H1 (cell line): ENCODE data around the gene TPRKB. TPM values are rescaled to one million over a fixed set of nuclear protein-coding genes. Genes with fewer than 3 reads are reported as not detected.

Source experiments
- CTCF ChIA-PET: fragments of 300-600 bp; sonication (Branson Sonifier 250); formaldehyde crosslinking; loops from one replicate; lab custom pipeline; 2021; ENCODE audit not compliant: partially characterized antibody; lab: Charles Lee
- POLR2A ChIA-PET: fragments of 300-600 bp; sonication (Branson Sonifier 250); formaldehyde crosslinking; loops from one replicate; lab custom pipeline; 2021; ENCODE audit warnings: inconsistent platforms; ENCODE audit not compliant: partially characterized antibody; lab: Charles Lee
- DNase-seq, 2 experiments: peaks; one replicate each; pipeline versions ENCODE4 v3.0.0 to v3.0.0-alpha.2; 2010 to 2022; ENCODE audit warnings: low spot score in 2 of 2, low read depth in 1 of 2, mixed read lengths in 1 of 2
- FAIRE-seq: peaks from 2 replicates; lab custom pipeline; 2011; peaks lifted over from hg19 to GRCh38; lab: Jason Lieb, UNC
- H2AFZ ChIP-seq: 2 replicates; pipeline ENCODE4 v1.8.1; 2012; ENCODE audit warnings: low read length, inconsistent platforms
- H2AK5ac ChIP-seq: 2 replicates; pipeline ENCODE4 v1.6.1; 2013; ENCODE audit warnings: low read depth, low read length
- H2BK120ac ChIP-seq: replicated peaks from 2 replicates; pipeline ENCODE3; 2013; ENCODE audit warnings: low read depth, low read length, inconsistent platforms
- H2BK12ac ChIP-seq: 2 replicates; pipeline ENCODE4 v1.6.1; 2013; ENCODE audit warnings: low read depth, low read length
- H2BK15ac ChIP-seq: 2 replicates; pipeline ENCODE4 v1.6.1; 2013; ENCODE audit warnings: low read length
- H2BK20ac ChIP-seq: 2 replicates; pipeline ENCODE4 v1.6.1; 2013; ENCODE audit warnings: low read length
- H2BK5ac ChIP-seq: 2 replicates; pipeline ENCODE4 v1.6.1; 2013; ENCODE audit warnings: low read depth, low read length
- H3K14ac ChIP-seq: 2 replicates; pipeline ENCODE4 v1.6.1; 2013; ENCODE audit warnings: inconsistent platforms; ENCODE audit not compliant: insufficient read length
- H3K18ac ChIP-seq: 2 replicates; pipeline ENCODE4 v1.6.1; 2013; ENCODE audit warnings: low read length; ENCODE audit errors: extremely low read depth
- H3K23ac ChIP-seq: 2 replicates; pipeline ENCODE4 v1.6.1; 2013; ENCODE audit warnings: inconsistent platforms; ENCODE audit not compliant: insufficient read length
- H3K23me2 ChIP-seq: 2 replicates; pipeline ENCODE4 v1.6.1; 2013; ENCODE audit warnings: low read depth, low read length
- H3K27ac ChIP-seq: 2 replicates; pipeline ENCODE4 v1.6.1; 2011; ENCODE audit warnings: low read depth, low read length, inconsistent platforms
- H3K27me3 ChIP-seq, 4 experiments: replicated peaks in 1 of 4; 1 replicate in 1 of 4; 2 replicates in 3 of 4; pipeline versions ENCODE4 v1.6.1 to v1.8.1; 2011 to 2013; ENCODE audit warnings: low read length in 3 of 4, mild to moderate bottlenecking in 3 of 4, inconsistent platforms in 2 of 4, mixed read lengths in 2 of 4, moderate library complexity in 1 of 4; ENCODE audit not compliant: control insufficient read depth in 3 of 4, insufficient read depth in 3 of 4; ENCODE audit errors: extremely low read depth in 1 of 4
- H3K36me3 ChIP-seq, 4 experiments: 2 replicates each; pipeline versions ENCODE4 v1.6.1 to v1.8.1; 2011 to 2013; ENCODE audit warnings: mild to moderate bottlenecking in 4 of 4, low read length in 3 of 4, moderate library complexity in 2 of 4, control low read depth in 1 of 4, inconsistent platforms in 1 of 4; ENCODE audit not compliant: insufficient read depth in 4 of 4, control insufficient read depth in 2 of 4
- H3K4ac ChIP-seq: replicated peaks from 2 replicates; pipeline ENCODE3; 2013; ENCODE audit warnings: low read length, low read depth, mixed read lengths, inconsistent platforms; ENCODE audit not compliant: insufficient read length
- H3K4me1 ChIP-seq, 4 experiments: replicated peaks in 1 of 4; 1 replicate in 1 of 4; 2 replicates in 3 of 4; pipeline versions ENCODE4 v1.6.1 to v1.8.1; 2011 to 2013; ENCODE audit warnings: low read length in 3 of 4, inconsistent platforms in 2 of 4, mixed read lengths in 1 of 4; ENCODE audit not compliant: insufficient read depth in 4 of 4, control insufficient read depth in 3 of 4
- H3K4me2 ChIP-seq, 2 experiments: 2 replicates each; pipeline versions ENCODE4 v1.6.1 to v1.8.1; 2011 to 2013; ENCODE audit warnings: low read depth in 2 of 2, low read length in 2 of 2, control low read depth in 1 of 2, inconsistent platforms in 1 of 2, mild to moderate bottlenecking in 1 of 2; ENCODE audit not compliant: insufficient read depth in 1 of 2
- H3K4me3 ChIP-seq, 4 experiments: fragments of 200-600, 300-600 bp in 1 of 4; sonication (generic), shearing (Covaris generic), sonication (Bioruptor Twin) in 1 of 4; 2 replicates each; pipeline versions ENCODE4 v1.5.1 to v1.8.1; 2011 to 2016; ENCODE audit warnings: low read length in 4 of 4, low read depth in 3 of 4, control low read depth in 2 of 4, inconsistent platforms in 2 of 4, mild to moderate bottlenecking in 2 of 4, mixed read lengths in 1 of 4, moderate library complexity in 1 of 4; ENCODE audit not compliant: insufficient read depth in 2 of 4; ENCODE audit errors: extremely low read depth in 1 of 4
- H3K56ac ChIP-seq: replicated peaks from 2 replicates; pipeline ENCODE3; 2013; ENCODE audit warnings: low read depth, mild to moderate bottlenecking, mixed read lengths, low read length, inconsistent platforms; ENCODE audit not compliant: insufficient read length
- H3K79me1 ChIP-seq: 2 replicates; pipeline ENCODE4 v1.6.1; 2013; ENCODE audit warnings: low read depth, low read length, control low read depth
- H3K79me2 ChIP-seq, 2 experiments: 2 replicates each; pipeline versions ENCODE4 v1.6.1 to v1.8.1; 2012 to 2013; ENCODE audit warnings: low read length in 2 of 2, mild to moderate bottlenecking in 2 of 2, inconsistent platforms in 1 of 2; ENCODE audit not compliant: insufficient read depth in 2 of 2, control insufficient read depth in 1 of 2
- H3K9ac ChIP-seq, 4 experiments: replicated peaks in 1 of 4; 1 replicate in 1 of 4; 2 replicates in 3 of 4; pipeline versions ENCODE4 v1.6.1 to v1.8.1; 2011 to 2013; ENCODE audit warnings: low read depth in 3 of 4, low read length in 3 of 4, control low read depth in 2 of 4, mild to moderate bottlenecking in 2 of 4, moderate library complexity in 2 of 4, inconsistent platforms in 1 of 4; ENCODE audit errors: extremely low read depth in 1 of 4
- H3K9me3 ChIP-seq, 2 experiments: 2 replicates each; pipeline versions ENCODE4 v1.6.1 to v1.8.1; 2012 to 2013; ENCODE audit warnings: mild to moderate bottlenecking in 2 of 2, moderate library complexity in 2 of 2, control low read depth in 1 of 2, inconsistent platforms in 1 of 2, low read depth in 1 of 2, low read length in 1 of 2, mixed read lengths in 1 of 2; ENCODE audit not compliant: insufficient read depth in 2 of 2
- H4K20me1 ChIP-seq, 2 experiments: replicated peaks in 1 of 2; 2 replicates each; pipeline versions ENCODE3 to v1.8.1; 2011 to 2013; ENCODE audit warnings: inconsistent platforms in 2 of 2, low read length in 2 of 2, mild to moderate bottlenecking in 1 of 2; ENCODE audit not compliant: insufficient read depth in 2 of 2, control insufficient read depth in 1 of 2
- H4K5ac ChIP-seq: 2 replicates; pipeline ENCODE4 v1.6.1; 2013; ENCODE audit warnings: low read length, low read depth, mixed read lengths, inconsistent platforms; ENCODE audit not compliant: insufficient read length
- H4K8ac ChIP-seq: 2 replicates; pipeline ENCODE4 v1.8.0; 2013; ENCODE audit warnings: mild to moderate bottlenecking, moderate library complexity, low read length, inconsistent platforms; ENCODE audit not compliant: insufficient read depth; ENCODE audit errors: extremely low read depth
- H4K91ac ChIP-seq: replicated peaks from 2 replicates; pipeline ENCODE3; 2013; ENCODE audit warnings: low read length, mixed read lengths, inconsistent platforms; ENCODE audit not compliant: insufficient read length
- BACH1 ChIP-seq: IDR thresholded peaks from 2 replicates; pipeline ENCODE4 v1.6.1; 2012; ENCODE audit warnings: low read length, improper control_type of control experiment
- BCL11A ChIP-seq, 2 experiments: IDR thresholded peaks; one replicate each; pipeline ENCODE4 v1.6.1; 2011; ENCODE audit warnings: low read depth in 2 of 2, low read length in 2 of 2, mild to moderate bottlenecking in 2 of 2
- EP300 ChIP-seq, 2 experiments: IDR thresholded peaks; 1 replicate in 1 of 2; 2 replicates in 1 of 2; pipeline ENCODE4 v1.6.1; 2011 to 2012; ENCODE audit warnings: low read depth in 2 of 2, low read length in 2 of 2, mild to moderate bottlenecking in 2 of 2, borderline replicate concordance in 1 of 2, inconsistent platforms in 1 of 2, moderate library complexity in 1 of 2
- HDAC2 ChIP-seq, 2 experiments: fragments of 300-600 bp in 1 of 2; sonication (generic) in 1 of 2; IDR thresholded peaks; 2 replicates each; pipeline ENCODE4 v1.6.1; 2011 to 2012; ENCODE audit warnings: low read depth in 2 of 2, low read length in 2 of 2, mild to moderate bottlenecking in 2 of 2, moderate library complexity in 2 of 2, borderline replicate concordance in 1 of 2, inconsistent platforms in 1 of 2
- NANOG ChIP-seq: IDR thresholded peaks from 2 replicates; pipeline ENCODE4 v1.6.1; 2011; ENCODE audit warnings: low read length, low read depth, mild to moderate bottlenecking, inconsistent platforms; ENCODE audit not compliant: insufficient read depth, poor library complexity, severe bottlenecking
- PHF8 ChIP-seq: fragments of 200-600 bp; sonication (generic); conservative IDR thresholded peaks from 2 replicates; pipeline ENCODE4 v1.7.1; 2012; ENCODE audit warnings: low read depth, mild to moderate bottlenecking, inconsistent platforms, low read length, moderate library complexity
- SIRT6 ChIP-seq: IDR thresholded peaks from one replicate; pipeline ENCODE4 v1.7.1; 2012; ENCODE audit warnings: low read length, inconsistent platforms
- SP4 ChIP-seq: IDR thresholded peaks from 2 replicates; pipeline ENCODE4 v1.6.1; 2012; ENCODE audit warnings: low read length, inconsistent platforms
- SUZ12 ChIP-seq: fragments of 200-600 bp; sonication (generic); IDR thresholded peaks from 2 replicates; pipeline ENCODE4 v1.6.1; 2012; ENCODE audit warnings: mild to moderate bottlenecking, inconsistent platforms, low read length, moderate library complexity, mixed read lengths
- TBP ChIP-seq: IDR thresholded peaks from 2 replicates; pipeline ENCODE4 v1.6.1; 2011; ENCODE audit warnings: low read depth, low read length, improper control_type of control experiment
- WGBS, 2 experiments: shearing (Covaris generic) in 1 of 2; methylation state at CpG; one replicate each; pipeline versions ENCODE4 v1.1.6 to v1.1.7; 2013 to 2015; ENCODE audit warnings: low lambda C conversion rate in 2 of 2, mixed read lengths in 2 of 2, inconsistent platforms in 1 of 2, low coverage in 1 of 2, missing lambda C conversion rate in 1 of 2; ENCODE audit not compliant: insufficient replicate concordance in 2 of 2, insufficient coverage in 1 of 2, insufficient read length in 1 of 2; ENCODE audit errors: extremely low coverage in 1 of 2, missing lambda C conversion rate in 1 of 2; 5-methylcytosine and 5-hydroxymethylcytosine counted together
- polyA plus RNA-seq, 7 experiments: library from polyadenylated mRNA; depleted of rRNA in 3 of 7; stranded (reverse) in 5 of 7; unstranded in 2 of 7; fragments of >200 nt in 5 of 7; fragments of 200-250 nt in 2 of 7; gene quantifications; 1 replicate in 5 of 7; 2 replicates in 1 of 7; 4 replicates in 1 of 7; pipeline versions ENCODE4 v1.2.1 to v1.2.3, GENCODE V29; 2011 to 2013; ENCODE audit warnings: missing spikeins in 2 of 7, mixed read lengths in 2 of 7
- total RNA-seq: library from RNA; stranded (reverse); fragmentation: NEBNext Ultra II Directional; extraction: Animal tissue kit (Norgen Biotek cat#: 25700); gene quantifications from 2 replicates; pipeline ENCODE4 v1.2.1, GENCODE V29; 2021
- TF ChIP-seq, protein P1 (sequence below), 3 experiments: IDR thresholded peaks; 1 replicate in 2 of 3; 2 replicates in 1 of 3; pipeline versions ENCODE4 v1.5.1 to v1.6.1; 2011; ENCODE audit warnings: low read length in 3 of 3, mild to moderate bottlenecking in 3 of 3, inconsistent platforms in 2 of 3, low read depth in 1 of 3, moderate library complexity in 1 of 3; ENCODE audit not compliant: insufficient read depth in 1 of 3; ENCODE audit errors: control extremely low read depth in 1 of 3

The TPRKB gene
- total and polyA plus RNA-seq, 2 of the 8 experiments (the other 6 are each of a cell fraction or from before 2014, with no cell fraction given): 40.3 to 41.6 TPM

DNA sequence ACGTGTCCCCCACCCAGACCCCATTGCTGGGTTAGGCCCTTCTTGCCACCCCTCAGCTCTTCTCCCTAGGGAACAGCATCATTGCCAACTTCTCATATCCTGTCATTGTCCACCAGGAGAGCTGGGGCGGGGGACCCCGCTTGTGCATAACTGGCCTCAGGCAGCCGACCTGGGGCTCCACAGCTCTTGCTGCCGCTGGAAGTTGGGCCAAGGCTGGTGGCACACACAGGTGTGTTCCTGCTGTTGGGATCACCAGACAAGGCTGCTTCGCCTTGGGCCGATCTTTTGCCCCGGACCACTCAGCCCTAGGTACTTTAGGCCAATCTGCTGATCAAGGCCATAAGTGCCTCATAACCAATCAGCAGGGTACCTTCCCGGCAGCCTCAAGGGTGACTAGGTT lies 28.6 kb downstream of the TPRKB start:
- H3K18ac ChIP-seq: no peak overlapping the region
- H3K9me3 ChIP-seq: peaks cover 0 to 2% of the 10 kb centered on the region in 2 experiments; a peak in 2 of 4 replicates
- no peak overlapping the region for H2BK12ac ChIP-seq
- H3K14ac ChIP-seq: no peak overlapping the region
- H3K4ac ChIP-seq: no peak overlapping the region
- no peak overlapping the region for H3K4me2 ChIP-seq
- 89% methylated on average over 7 of the region's 9 CpGs; no CpG with 5 or more reads in 1 of the 2 experiments for WGBS, 2 experiments
- H2BK5ac ChIP-seq: no peak overlapping the region
- no peaks in the 10 kb centered on the region; a peak in 1 of 7 replicates for H3K27me3 ChIP-seq
- H4K20me1 ChIP-seq: no peaks in the 10 kb centered on the region
- no peak overlapping the region for H2AK5ac ChIP-seq
- no peaks in the 10 kb centered on the region for H3K4me1 ChIP-seq
- H3K79me2 ChIP-seq: no peaks in the 10 kb centered on the region
- no peak overlapping the region for H2BK20ac ChIP-seq
- no peak for FAIRE-seq
- H3K23me2 ChIP-seq: no peaks in the 10 kb centered on the region
- DNase-seq: no peak
- ChIA-PET POLR2A (no interaction called here), CTCF (interaction anchor here (1.5 kb wide), 1 partner anchor 13 kb away, joined by 4 read pairs; no protein-coding TSS in a partner anchor)
- H3K23ac ChIP-seq: no peak overlapping the region
- H2BK120ac ChIP-seq: no peak overlapping the region
- H3K36me3 ChIP-seq: no peaks in the 10 kb centered on the region
- H3K27ac ChIP-seq: no peak overlapping the region
- no peaks in the 10 kb centered on the region for H3K79me1 ChIP-seq
- no peak for TF ChIP-seq SUZ12
- no peak for TF ChIP-seq TBP
- no peak for TF ChIP-seq EP300 (IDR thresholded peaks at IDR 0.05; ENCODE audit: borderline replicate concordance in 1 of 2, low read depth in 2 of 2, low read length in 2 of 2)
- no peak for TF ChIP-seq SP4
- no peak for TF ChIP-seq PHF8
- TF ChIP-seq BACH1: no peak
- TF ChIP-seq BCL11A (IDR thresholded peaks at IDR 0.05; ENCODE audit: low read depth in 2 of 2, low read length in 2 of 2): no peak
- no peak for TF ChIP-seq HDAC2 (IDR thresholded peaks at IDR 0.05; ENCODE audit: borderline replicate concordance in 1 of 2, low read depth in 2 of 2, low read length in 2 of 2)
- TF ChIP-seq SIRT6: no peak
- no peak for TF ChIP-seq NANOG
- TF ChIP-seq, protein P1, sequence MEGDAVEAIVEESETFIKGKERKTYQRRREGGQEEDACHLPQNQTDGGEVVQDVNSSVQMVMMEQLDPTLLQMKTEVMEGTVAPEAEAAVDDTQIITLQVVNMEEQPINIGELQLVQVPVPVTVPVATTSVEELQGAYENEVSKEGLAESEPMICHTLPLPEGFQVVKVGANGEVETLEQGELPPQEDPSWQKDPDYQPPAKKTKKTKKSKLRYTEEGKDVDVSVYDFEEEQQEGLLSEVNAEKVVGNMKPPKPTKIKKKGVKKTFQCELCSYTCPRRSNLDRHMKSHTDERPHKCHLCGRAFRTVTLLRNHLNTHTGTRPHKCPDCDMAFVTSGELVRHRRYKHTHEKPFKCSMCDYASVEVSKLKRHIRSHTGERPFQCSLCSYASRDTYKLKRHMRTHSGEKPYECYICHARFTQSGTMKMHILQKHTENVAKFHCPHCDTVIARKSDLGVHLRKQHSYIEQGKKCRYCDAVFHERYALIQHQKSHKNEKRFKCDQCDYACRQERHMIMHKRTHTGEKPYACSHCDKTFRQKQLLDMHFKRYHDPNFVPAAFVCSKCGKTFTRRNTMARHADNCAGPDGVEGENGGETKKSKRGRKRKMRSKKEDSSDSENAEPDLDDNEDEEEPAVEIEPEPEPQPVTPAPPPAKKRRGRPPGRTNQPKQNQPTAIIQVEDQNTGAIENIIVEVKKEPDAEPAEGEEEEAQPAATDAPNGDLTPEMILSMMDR (IDR thresholded peaks at IDR 0.05; ENCODE audit: control extremely low read depth in 1 of 3, insufficient read depth in 1 of 3, low read depth in 1 of 3, low read length in 3 of 3): no peak
- no peak overlapping the region for H3K4me3 ChIP-seq
- H4K91ac ChIP-seq: no peak overlapping the region
- no peak overlapping the region for H2AFZ ChIP-seq
- no peak overlapping the region for H4K8ac ChIP-seq
- no peak overlapping the region for H4K5ac ChIP-seq
- no peak overlapping the region for H2BK15ac ChIP-seq
- no peak overlapping the region for H3K9ac ChIP-seq
- no peak overlapping the region for H3K56ac ChIP-seq
